ENCODE results near the gene IL1F10.

DNA sequence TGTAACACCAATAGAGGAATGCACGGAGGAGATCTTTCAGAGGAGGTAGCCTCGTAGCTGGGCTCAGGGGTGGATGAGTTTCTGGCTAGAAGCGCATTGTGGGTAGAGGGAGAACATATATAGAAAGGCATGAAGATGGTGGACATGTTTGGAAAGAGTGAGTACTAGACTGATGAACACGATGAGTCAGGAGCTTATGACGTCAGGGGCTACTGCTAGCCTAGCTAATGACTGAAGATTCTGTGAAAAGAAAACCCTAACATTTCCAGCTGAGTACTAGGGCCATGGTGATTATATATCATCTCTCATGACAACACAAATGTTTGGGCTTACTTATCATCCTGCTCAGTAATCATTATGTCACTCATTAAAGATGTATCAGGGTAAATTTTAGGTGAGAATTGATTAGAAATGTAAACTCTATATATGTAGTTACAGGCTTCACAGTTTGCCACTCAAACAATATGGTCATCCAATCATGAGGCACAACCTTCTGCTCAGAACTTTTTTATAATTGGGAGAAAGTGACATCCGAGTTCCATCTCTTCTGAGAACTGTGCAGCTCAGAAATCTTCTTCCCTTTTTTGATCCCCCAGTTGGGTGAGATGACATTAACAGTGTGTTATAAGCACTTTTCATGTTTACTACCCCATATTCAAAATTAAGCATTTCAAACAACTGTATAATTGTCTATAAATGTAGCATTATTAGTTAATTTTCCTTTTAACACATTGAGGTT, 37.4 kb downstream of the IL1F10 start:
- TF ChIP-seq, protein P1, sequence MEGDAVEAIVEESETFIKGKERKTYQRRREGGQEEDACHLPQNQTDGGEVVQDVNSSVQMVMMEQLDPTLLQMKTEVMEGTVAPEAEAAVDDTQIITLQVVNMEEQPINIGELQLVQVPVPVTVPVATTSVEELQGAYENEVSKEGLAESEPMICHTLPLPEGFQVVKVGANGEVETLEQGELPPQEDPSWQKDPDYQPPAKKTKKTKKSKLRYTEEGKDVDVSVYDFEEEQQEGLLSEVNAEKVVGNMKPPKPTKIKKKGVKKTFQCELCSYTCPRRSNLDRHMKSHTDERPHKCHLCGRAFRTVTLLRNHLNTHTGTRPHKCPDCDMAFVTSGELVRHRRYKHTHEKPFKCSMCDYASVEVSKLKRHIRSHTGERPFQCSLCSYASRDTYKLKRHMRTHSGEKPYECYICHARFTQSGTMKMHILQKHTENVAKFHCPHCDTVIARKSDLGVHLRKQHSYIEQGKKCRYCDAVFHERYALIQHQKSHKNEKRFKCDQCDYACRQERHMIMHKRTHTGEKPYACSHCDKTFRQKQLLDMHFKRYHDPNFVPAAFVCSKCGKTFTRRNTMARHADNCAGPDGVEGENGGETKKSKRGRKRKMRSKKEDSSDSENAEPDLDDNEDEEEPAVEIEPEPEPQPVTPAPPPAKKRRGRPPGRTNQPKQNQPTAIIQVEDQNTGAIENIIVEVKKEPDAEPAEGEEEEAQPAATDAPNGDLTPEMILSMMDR (IDR thresholded peaks at IDR 0.05) = no peak
- TF ChIP-seq POLR2AphosphoS5 (IDR thresholded peaks at IDR 0.05) = no peak
- no peak for TF ChIP-seq POLR2A (IDR thresholded peaks at IDR 0.05)
